Dedifferentiated amniotic fluid mesenchymal stem cell (primary cell): Measurements from ENCODE around the gene BRSK2.
"Not testable (repeated sequence)": the region's sequence is repeated elsewhere in the genome, so short reads cannot be mapped to it uniquely, and the experiment has no call there.

Experiments
- DNase-seq: peaks from one replicate; pipeline ENCODE4 v3.0.0-alpha.2; 2016; ENCODE audit errors: extremely low spot score

BRSK2 gene

DNA sequence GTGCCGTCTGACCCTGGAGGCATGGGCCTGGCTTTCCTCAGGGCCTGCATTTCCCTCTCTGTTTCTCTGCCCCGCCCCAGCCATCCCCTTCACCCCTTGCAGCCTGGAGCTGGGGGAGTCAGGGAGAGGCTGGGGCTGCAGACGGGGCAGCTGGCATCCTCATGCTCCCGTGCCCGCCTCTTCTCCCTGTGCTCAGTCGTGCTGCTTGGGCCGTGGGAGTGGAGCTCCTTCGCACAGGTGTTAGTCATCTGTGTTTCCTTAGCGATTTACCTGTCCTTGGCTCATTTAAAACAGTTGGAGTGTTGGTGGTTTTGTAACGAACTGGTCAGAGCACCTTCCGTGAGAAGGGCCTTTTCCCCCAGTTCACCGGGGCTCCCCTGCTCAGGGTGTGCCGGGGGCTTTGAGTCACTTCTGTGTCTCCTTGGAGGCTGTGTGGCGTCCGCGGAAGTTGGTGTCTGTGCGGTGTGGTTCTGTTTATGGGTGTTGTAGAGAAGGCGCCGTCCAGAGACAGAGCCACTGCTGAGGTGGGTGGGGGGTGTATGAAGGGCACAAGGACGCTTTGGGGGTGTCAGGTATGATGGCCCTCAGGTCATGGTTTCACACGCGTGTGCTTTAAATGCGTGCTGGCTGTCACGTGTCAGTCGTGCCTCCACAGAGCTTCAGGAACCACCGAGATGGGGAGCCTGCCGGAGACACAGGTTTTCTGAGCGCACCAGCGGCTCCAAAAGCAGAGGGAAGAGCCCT lies 19.5 kb downstream of the BRSK2 start:
- DNase-seq: no peak

DNA sequence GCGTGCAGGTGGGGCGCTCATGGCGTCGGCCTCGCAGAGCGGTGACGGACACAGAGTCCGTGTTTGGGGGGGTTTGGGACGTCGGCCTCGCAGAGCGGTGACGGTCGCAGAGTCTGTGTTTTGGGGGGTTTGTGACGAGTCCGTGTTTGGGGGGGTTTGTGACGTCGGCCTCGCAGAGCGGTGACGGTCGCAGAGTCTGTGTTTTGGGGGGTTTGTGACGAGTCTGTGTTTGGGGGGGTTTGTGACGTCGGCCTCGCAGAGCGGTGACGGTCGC lies 20.1 kb downstream of the BRSK2 start:
- not testable (repeated sequence) for DNase-seq

DNA sequence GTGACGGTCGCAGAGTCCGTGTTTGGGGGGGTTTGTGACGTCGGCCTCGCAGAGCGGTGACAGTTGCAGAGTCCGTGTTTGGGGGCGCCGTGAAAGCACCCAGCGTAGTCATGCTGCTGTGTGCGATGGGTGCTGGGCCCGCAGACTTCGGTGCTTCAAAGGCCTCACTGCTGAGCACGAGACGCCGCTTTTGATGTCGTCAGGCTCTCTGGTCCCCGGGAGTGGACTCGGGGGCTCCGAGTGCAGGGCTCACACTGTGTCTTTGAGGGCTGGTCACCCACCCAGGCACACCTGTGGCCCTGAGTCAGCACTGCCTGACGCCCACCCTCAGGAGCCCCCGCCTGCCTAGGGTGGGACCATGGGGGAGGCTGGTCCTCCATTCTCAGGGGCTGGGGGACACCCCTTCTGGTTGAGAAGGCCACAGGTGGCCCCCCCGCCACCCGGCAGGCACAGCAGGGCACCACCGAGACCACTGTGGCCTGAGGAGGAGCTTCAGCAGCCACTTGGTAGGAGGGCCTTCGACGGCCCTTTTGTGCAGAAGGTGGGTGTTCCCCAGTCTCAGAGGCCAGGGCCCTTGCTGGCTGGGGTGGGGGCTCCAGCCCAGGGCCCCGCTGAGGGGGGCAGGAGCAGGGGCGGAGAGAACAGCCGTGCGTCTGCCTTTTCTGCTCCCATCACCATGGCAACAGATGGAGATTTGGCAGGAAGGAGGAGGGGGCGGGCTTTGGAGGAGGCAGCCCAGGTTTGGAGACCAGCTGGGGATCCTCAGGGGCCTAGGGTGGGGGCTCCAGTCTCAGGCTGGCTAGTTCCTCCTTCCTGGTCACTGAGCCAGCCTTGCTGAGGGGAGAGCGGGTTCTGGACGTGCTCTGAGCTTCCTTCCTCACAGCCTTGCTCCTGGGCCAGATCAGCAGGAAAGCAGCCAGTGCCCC lies 20.9 kb downstream of the BRSK2 start:
- DNase-seq: no peak

- no peak for DNase-seq
Observed at GRCh38 chr11:1411301-1411700, 21.6 kb downstream of the BRSK2 start.

GRCh38 chr11:1411739-1412138 lies 22.0 kb downstream of the BRSK2 start:
- DNase-seq: not testable (repeated sequence)

DNA sequence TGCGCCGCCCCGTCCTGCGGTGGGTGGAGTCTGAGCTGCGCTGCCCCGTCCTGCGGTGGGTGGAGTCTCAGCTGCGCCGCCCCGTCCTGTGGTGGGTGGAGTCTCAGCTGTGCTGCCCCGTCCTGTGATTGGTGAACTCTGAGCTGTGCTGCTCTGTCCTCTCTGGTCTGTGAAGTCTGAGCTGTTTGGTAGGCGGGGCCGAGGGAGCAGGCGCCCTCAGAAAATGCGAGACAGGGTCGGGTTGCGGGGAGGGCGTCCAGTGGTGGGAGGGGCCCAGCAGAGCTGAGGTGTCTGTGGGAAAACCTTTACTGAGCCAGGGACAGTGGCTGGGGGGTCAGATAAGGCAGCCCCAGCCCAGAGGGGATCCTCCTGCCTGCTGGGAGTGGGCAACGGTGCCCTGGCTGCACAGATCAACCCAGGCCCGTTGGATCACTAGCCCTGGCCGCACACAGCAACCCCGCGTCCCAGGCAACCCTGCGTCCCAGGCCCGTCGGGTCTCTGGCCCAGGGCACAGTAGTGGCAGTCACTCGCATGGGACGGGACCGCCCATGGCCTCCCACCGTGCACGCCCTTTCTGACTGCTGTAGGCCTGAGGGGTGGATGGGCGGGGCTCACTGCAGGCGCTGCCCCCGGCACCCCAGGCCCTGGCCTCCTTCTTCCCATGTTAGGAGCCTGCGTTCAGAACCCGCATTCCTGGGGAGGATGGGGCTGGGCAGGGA lies 22.8 kb downstream of the BRSK2 start:
- DNase-seq: no peak

DNA sequence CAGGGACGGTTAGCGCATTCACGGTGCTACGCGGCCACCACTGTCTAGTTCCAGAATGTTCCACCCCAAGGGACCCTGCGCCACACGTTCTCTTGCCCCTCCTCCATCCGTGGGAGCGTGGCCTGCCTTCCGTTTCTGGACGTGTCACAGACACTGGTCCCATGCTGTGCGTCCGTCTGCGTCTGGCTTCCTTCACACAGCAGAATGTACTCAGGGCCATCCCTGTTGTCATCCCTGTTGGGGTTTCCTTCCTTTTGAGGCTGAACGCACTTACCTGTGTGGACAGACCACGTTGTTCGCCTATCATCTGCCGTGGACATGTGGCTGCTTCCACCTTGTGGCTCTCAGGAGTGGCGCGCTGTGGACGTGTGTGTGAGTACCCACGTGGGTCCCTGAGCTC lies 24.9 kb downstream of the BRSK2 start:
- DNase-seq: no peak

DNA sequence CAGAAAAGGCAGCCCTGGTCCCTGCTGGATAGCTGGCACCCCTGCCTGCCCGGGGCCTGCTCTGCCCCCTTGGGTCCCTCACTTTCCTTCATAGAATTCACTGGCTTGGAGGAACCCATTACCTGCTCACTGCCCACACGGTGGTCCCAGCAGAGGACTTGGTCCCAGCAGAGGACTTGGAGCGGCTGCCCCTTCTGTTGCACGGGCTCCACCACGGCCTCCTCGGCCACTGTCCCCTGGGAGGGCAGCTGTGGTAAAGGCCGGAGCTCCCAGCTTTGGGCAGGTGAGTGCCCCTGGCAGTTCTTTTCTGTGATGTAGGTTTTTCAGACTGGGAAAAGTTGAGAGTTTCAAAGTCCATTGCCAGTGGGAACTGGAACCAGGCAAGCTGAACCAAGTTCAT lies 25.9 kb downstream of the BRSK2 start:
- DNase-seq: no peak

DNA sequence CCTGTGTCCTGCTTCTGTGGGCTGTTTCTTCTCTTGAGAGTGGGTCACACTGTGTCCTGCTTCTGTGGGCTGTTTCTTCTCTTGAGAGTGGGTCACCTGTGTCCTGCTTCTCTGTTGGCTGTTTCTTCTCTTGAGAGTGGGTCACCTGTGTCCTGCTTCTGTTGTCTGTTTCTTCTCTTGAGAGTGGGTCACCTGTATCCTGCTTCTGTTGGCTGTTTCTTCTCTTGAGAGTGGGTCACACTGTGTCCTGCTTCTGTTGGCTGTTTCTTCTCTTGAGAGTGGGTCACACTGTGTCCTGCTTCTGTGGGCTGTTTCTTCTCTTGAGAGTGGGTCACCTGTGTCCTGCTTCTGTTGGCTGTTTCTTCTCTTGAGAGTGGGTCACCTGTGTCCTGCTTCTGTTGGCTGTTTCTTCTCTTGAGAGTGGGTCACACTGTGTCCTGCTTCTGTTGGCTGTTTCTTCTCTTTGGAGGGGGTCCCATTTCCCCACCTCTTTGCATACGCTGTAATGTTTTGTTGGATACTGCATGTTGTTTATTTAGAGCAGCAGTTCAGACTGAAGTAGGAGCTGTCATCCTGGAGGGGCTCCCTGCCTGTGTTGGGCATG lies 28.6 kb downstream of the BRSK2 start:
- DNase-seq: not testable (repeated sequence)

DNA sequence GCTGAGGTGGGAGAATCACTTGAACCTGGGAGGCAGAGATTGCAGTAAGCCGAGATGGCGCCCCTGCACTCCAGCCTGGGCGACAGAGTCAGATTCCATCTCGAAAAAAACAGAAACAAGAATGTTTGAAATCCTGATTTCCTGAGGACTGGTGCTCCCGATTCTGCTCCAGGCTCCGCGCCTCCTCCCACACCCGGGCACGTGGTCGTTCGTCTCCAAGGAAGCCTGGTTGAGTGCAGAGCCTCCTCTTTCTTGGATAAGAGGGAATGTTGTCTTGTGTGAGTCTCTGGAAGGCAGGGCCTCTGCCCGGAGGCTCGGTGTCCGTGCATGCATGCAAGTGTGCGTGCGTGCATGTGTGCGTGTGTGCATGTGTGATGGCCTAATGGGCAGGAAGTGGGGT lies 30.1 kb downstream of the BRSK2 start:
- no peak for DNase-seq

DNA sequence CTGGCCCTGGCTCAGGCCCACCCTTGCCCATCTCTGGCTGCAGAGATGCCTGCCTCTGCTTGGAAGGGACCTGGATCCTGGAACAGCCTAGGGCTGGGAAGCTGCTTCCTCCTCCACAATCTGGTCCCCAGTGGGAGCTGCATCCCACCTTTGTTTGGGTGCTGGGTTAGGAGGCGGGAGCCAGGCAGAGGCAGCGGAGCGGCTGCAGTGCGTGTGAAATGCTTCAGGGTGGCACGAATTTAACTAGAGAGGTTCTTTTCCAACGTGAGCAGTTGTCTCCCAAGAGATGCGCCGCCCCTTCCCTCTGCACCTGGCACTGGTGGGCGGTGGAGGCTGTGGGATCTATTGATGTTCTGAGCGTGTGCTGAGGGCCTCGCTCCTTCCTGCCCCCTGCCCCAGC lies 31.6 kb downstream of the BRSK2 start:
- no peak for DNase-seq

GRCh38 chr11:1422481-1422880 lies 32.7 kb downstream of the BRSK2 start:
- no peak for DNase-seq

DNA sequence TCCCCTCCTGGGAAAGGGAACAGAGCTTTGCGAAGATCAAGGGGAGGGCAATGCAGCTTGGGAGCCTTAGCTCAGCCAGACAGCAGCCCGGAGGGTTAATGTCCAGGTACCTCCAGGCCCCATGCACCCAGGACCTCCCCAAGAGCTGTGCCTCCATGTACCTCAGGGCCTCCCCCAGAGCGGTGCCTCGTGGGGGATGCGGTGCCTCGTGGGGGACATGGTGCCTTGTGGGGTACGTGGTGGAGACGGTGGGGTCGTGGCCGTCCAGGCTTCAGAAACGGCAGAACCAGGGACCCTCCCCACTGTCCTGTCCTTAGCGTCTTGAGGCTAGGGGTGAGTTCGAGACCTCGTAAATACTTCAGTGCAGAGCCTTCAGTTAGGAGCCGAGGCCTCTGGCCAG lies 33.2 kb downstream of the BRSK2 start:
- DNase-seq: no peak

DNA sequence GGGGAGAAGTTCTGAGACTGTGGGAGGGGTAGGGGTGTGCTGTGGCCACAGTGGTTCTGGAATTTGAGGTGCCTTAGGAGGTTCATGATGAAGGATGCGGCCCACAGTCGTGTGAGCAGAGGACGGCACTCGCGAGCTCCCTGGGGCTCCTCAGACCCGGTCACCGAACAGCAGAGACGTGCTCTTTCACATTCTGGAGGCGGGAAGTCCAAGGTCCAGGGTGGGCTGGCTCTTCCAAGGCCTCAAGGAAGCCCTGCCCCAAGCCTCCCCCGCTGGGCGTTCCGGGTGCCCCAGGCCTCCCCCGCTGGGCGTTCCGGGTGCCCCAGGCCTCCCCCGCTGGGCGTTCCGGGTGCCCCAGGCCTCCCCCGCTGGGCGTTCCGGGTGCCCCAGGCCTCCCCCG lies 33.7 kb downstream of the BRSK2 start:
- DNase-seq: not testable (repeated sequence)

GRCh38 chr11:1425006-1425405 lies 35.3 kb downstream of the BRSK2 start:
- no peak for DNase-seq

- no peak for DNase-seq
Observed at GRCh38 chr11:1425439-1425838, 35.7 kb downstream of the BRSK2 start.

GRCh38 chr11:1428762-1429316 lies 39.1 kb downstream of the BRSK2 start:
- DNase-seq: no peak

- DNase-seq: no peak
Observed at GRCh38 chr11:1433568-1433967, 43.8 kb downstream of the BRSK2 start.

DNA sequence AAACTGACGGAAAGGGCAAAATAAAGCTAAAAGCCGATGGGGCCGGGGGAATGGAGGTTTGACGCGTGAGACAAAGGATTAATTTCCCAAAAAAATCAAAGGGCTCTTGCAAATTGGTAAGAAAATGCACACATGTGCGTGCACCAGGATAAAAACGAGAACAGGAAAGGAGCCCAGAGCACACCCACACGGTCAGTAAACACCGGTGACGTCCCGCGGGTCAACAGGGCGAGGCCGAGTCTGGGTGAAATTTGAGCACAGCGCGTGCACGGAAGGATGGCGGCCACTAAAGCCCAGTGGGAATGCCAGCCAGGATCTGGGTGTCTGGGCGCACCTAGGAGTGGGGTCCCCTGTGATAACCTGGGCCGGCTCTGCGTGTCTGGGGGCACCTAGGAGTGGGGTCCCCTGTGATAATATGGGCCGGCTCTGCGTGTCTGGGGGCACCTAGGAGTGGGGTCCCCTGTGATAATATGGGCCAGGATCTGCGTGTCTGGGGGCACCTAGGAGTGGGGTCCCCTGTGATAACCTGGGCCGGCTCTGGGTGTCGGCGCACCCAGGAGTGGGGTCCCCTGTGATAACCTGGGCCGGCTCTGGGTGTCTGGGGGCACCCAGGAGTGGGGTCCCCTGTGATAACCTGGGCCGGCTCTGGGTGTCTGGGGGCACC lies 44.4 kb downstream of the BRSK2 start:
- no peak for DNase-seq

DNA sequence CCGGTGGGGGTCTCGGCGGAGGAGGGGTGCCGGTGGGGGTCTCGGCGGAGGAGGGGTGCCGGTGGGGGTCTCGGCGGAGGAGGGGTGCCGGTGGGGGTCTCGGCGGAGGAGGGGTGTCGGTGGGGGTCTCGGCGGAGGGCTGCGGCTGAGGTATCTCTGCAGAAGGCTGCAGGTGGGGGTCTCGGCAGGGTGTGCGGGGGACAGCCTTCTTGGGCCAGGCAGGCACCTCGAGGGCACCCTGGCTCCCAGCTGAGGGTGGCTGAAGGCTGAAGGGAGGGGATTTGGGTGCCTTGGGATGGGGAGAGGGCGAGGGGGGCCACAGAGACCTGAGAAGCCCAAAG lies 45.7 kb downstream of the BRSK2 start:
- not testable (repeated sequence) for DNase-seq

DNA sequence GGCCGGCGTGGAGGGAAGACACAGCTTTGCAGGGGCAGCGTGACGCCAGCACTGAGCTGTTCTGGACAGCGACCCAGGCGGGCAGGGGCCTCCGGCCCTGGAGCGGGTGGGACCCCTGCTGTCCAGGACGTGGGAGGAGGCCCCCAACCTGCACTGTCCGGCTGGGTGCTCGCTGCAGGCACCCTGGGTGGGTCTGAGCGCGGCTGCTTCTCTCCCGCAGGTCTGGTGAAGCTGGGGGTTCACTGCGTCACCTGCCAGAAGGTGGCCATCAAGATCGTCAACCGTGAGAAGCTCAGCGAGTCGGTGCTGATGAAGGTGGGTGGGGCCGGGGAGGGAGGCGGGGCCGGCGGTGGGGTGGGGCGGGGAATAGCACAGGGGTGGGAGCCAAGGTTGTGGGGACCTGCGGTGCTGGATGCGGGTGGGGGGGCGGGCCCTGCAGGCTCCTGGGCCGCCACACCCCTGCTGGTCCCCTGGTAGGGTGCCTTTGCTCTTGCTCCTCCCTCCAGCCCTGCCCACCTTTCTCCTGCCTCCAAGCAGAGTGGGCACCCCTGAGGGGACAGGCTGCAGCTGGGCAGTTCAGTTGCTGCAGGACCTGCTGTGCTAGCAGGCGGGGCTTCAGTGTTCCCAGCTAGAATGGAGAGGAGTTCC lies 46.2 kb downstream of the BRSK2 start:
- DNase-seq: no peak
